Epidermal melanocyte (primary cell): ENCODE results near the gene TAS1R3.

Experiments
- DNase-seq: peaks from one replicate; pipeline ENCODE4 v3.0.0; 2011; ENCODE audit warnings: low spot score; ENCODE audit not compliant: insufficient read length

Gene TAS1R3

GRCh38 chr1:1295154-1295923 is 35.7 kb upstream of the TAS1R3 start:
- DNase-seq = peak; percentile 11

- DNase-seq = no peak
Observed at GRCh38 chr1:1296070-1297061, 34.7 kb upstream of the TAS1R3 start.

- DNase-seq = no peak
Observed at GRCh38 chr1:1297802-1298424, 33.2 kb upstream of the TAS1R3 start.

GRCh38 chr1:1298861-1299685 is 32.0 kb upstream of the TAS1R3 start:
- DNase-seq = no peak

GRCh38 chr1:1299686-1300351 is 31.3 kb upstream of the TAS1R3 start:
- no peak for DNase-seq

- no peak for DNase-seq
Observed at GRCh38 chr1:1300352-1300739, 30.7 kb upstream of the TAS1R3 start.

- DNase-seq = peak; percentile 14
Observed at GRCh38 chr1:1302006-1302430, 29.1 kb upstream of the TAS1R3 start.

- DNase-seq = no peak
Observed at GRCh38 chr1:1302951-1303509, 28.1 kb upstream of the TAS1R3 start.

- DNase-seq = no peak
Observed at GRCh38 chr1:1303736-1304135, 27.3 kb upstream of the TAS1R3 start.

GRCh38 chr1:1304331-1305299 is 26.5 kb upstream of the TAS1R3 start:
- peak; percentile 85 for DNase-seq

GRCh38 chr1:1305300-1306069 is 25.6 kb upstream of the TAS1R3 start:
- no peak for DNase-seq

- DNase-seq = no peak
Observed at GRCh38 chr1:1306070-1306660, 24.9 kb upstream of the TAS1R3 start.

- no peak for DNase-seq
Observed at GRCh38 chr1:1306661-1307260, 24.3 kb upstream of the TAS1R3 start.

- DNase-seq = no peak
Observed at GRCh38 chr1:1307261-1307922, 23.7 kb upstream of the TAS1R3 start.

GRCh38 chr1:1307923-1308755 is 22.9 kb upstream of the TAS1R3 start, which contains the start of the genes ACAP3 and PUSL1:
Gene ACAP3 (minus strand): TSS chr1:1307930. CDS start chr1:1307815, 115 bp downstream.
Gene PUSL1 (plus strand): TSS chr1:1308597. CDS start chr1:1308644, 47 bp downstream.
- DNase-seq = peak; percentile 98
